A549 (cell line): ENCODE data around the gene TSPAN15.

Experiments
- BHLHE40 ChIP-seq: IDR thresholded peaks from 2 replicates; pipeline ENCODE4 v1.6.1; 2012; ENCODE audit warnings: low read depth, low read length, inconsistent platforms
- CEBPB ChIP-seq, 2 experiments: fragments of >200 bp in 1 of 2; sonication (Bioruptor Twin) in 1 of 2; formaldehyde crosslinking in 1 of 2; IDR thresholded peaks; 2 replicates each; pipeline ENCODE4 v1.6.1; 2012 to 2016
- CHD2 ChIP-seq: fragments of 150-350 bp; IDR thresholded peaks from 2 replicates; pipeline ENCODE4 v1.6.1; 2014; ENCODE audit warnings: low read length; ENCODE audit not compliant: partially characterized antibody
- EP300 ChIP-seq, 2 experiments: fragments of >200 bp; sonication (Bioruptor Twin); formaldehyde crosslinking; IDR thresholded peaks; 2 replicates in 1 of 2; 3 replicates in 1 of 2; pipeline ENCODE4 v1.6.1; 2016 to 2017
- HDAC2 ChIP-seq: fragments of 200-600 bp; sonication (generic); IDR thresholded peaks from 2 replicates; pipeline ENCODE4 v1.6.1; 2016
- JUN ChIP-seq, 2 experiments: fragments of >200 bp; sonication (Bioruptor Twin); formaldehyde crosslinking; IDR thresholded peaks; 2 replicates in 1 of 2; 3 replicates in 1 of 2; pipeline ENCODE4 v1.6.1; 2016 to 2017
- KDM1A ChIP-seq: fragments of 200-600 bp; sonication (generic); IDR thresholded peaks from 2 replicates; pipeline ENCODE4 v1.6.1; 2016; ENCODE audit warnings: low read depth, mild to moderate bottlenecking
- POLR2A ChIP-seq: IDR thresholded peaks from 2 replicates; pipeline ENCODE4 v1.6.1; 2012; ENCODE audit warnings: mild to moderate bottlenecking, low read length
- RFX5 ChIP-seq: fragments of 450-650 bp; IDR thresholded peaks from 2 replicates; pipeline ENCODE4 v1.7.1; 2014; ENCODE audit warnings: antibody characterized with exemption, mild to moderate bottlenecking, moderate library complexity
- RNF2 ChIP-seq: fragments of 200-600 bp; sonication (generic); IDR thresholded peaks from 2 replicates; pipeline ENCODE4 v1.6.1; 2016; ENCODE audit warnings: low read depth, mild to moderate bottlenecking, antibody characterized with exemption, moderate library complexity, borderline replicate concordance
- SMC3 ChIP-seq: fragments of >200 bp; sonication (Bioruptor Twin); formaldehyde crosslinking; IDR thresholded peaks from 3 replicates; pipeline ENCODE4 v1.6.1; 2018; ENCODE audit warnings: inconsistent platforms
- USF2 ChIP-seq: fragments of 450-650 bp; IDR thresholded peaks from 2 replicates; pipeline ENCODE4 v1.6.1; 2014; ENCODE audit warnings: antibody characterized with exemption
- TF ChIP-seq, protein P1 (sequence below): fragments of >200 bp; sonication (Bioruptor Twin); formaldehyde crosslinking; IDR thresholded peaks from 3 replicates; pipeline ENCODE4 v1.5.1; 2016

- TF ChIP-seq, protein P1, sequence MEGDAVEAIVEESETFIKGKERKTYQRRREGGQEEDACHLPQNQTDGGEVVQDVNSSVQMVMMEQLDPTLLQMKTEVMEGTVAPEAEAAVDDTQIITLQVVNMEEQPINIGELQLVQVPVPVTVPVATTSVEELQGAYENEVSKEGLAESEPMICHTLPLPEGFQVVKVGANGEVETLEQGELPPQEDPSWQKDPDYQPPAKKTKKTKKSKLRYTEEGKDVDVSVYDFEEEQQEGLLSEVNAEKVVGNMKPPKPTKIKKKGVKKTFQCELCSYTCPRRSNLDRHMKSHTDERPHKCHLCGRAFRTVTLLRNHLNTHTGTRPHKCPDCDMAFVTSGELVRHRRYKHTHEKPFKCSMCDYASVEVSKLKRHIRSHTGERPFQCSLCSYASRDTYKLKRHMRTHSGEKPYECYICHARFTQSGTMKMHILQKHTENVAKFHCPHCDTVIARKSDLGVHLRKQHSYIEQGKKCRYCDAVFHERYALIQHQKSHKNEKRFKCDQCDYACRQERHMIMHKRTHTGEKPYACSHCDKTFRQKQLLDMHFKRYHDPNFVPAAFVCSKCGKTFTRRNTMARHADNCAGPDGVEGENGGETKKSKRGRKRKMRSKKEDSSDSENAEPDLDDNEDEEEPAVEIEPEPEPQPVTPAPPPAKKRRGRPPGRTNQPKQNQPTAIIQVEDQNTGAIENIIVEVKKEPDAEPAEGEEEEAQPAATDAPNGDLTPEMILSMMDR, result no peak
- TF ChIP-seq HDAC2, result no peak
- no peak for TF ChIP-seq POLR2A
- no peak for TF ChIP-seq SMC3
- TF ChIP-seq USF2, result no peak
- no peak for TF ChIP-seq KDM1A
- TF ChIP-seq BHLHE40, result no peak
- TF ChIP-seq RFX5, result no peak
- TF ChIP-seq EP300 (IDR thresholded peaks at IDR 0.05), result no peak
- no peak for TF ChIP-seq CHD2
- no peak for TF ChIP-seq JUN (IDR thresholded peaks at IDR 0.05)
- no peak for TF ChIP-seq RNF2
- TF ChIP-seq CEBPB (IDR thresholded peaks at IDR 0.05), result no peak
Measured at GRCh38 chr10:69505636-69506318, 54.5 kb downstream of the TSPAN15 start.
